Activated CD8-positive, alpha-beta memory T cell treated with anti-CD3 and anti-CD28 coated beads for 1 hour (primary cell): ENCODE measurements around the gene ERCC4.

Source experiments
- DNase-seq, 2 donors: peaks; one replicate each; pipeline ENCODE4 v3.0.0-alpha.2; 2020; ENCODE audit warnings: low read depth in 1 of 2; ENCODE audit errors: extremely low read depth in 1 of 2

The ERCC4 gene

GRCh38 chr16:13909872-13910303 is 10.1 kb upstream of the ERCC4 start:
- no peak for DNase-seq

DNA sequence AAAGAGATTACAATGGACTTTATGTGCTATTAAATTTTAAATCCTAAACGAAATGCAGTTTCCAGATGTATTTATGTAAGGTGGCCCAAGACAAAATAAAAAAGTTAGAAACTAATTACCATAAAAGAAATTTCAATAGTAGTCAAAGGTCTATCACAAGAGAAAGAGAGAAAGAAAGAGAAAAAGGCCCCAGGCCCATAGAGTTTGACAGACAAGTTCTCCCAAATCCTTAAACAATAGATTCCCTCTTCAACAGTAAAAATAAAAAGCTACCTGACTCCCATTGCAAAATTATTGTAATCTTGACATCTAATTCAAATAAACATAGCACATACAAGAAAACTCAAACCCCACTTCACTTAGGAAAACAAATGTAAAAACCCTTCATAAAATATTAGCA is 8.6 kb upstream of the ERCC4 start:
- no peak for DNase-seq

DNA sequence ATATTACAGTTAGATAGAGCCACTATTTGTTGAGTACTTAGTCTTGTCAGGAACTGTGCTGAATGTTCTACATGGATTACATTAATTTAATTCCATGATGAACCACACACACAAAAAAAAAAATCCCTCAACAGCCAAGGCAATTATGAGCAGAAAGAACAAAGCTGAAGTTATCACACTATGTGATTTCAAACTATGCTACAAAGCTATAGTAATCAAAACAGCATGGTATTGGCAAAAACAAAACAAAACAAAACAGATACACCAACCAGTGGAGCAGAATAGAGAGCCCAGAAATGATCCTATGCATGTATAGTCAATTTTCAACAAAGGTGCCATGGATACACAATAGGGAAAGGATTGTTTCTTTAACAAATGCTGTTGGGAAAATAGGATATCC is 8.1 kb upstream of the ERCC4 start:
- DNase-seq, result no peak

DNA sequence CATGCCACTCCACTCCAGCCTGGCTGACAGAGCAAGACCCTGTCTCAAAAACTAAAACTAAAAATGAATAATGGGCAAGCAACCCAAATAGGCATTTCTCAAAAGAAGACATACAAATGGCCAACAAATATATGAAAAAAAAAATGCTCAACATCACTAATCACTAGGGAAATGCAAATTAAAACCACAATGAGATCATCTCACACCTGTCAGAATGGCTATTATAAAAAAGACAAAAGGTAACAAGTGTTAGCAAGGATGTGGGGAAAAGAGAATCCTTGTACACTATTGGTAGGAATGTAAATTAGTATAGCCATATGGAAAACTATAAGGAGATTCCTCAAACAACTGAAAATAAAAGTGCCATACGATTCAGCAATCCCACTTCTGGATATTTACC is 7.1 kb upstream of the ERCC4 start:
- DNase-seq, result no peak

DNA sequence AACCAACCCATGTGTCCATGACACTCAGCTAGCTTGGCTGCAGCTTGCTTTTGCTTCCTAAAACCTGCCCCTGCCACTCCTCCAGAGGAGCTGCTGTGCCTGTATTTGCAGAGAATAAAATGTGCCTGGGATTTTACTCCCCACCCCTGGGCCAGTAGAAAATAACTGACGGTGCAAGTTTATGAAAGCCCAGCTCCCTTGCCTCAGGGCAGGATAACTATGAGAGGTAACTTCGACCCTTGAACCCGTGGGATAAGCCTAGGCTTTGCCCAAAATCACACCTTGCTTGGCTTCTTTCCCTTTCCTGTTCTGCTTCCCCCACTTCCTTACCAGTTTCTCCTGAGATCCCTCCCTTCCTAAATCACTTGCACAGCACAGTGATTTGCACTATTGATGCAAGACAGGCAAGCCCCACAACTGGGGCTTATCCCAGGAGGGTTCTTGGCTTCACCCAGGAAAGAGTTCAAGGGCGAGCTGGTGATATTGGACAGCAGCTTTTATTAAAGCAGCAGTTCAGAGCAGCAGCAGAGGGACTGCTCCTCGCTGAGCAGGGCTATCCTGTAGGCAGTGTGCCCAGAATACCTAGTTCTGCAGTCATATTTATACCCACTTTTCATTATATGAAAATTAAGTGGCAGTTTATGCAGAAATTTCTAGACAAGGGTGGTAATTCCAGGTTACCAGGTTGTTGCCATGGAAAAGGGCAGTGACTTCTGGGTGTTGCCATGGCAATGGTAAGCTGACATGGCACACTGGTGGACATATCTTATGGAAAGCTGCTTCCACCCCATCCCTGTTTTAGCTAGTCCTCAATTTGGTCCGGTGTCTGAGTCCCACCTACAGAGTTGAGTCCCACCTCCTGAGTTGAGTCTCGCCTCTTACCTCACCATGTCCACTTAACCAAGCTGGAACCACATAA is 6.3 kb upstream of the ERCC4 start:
- DNase-seq, result no peak

DNA sequence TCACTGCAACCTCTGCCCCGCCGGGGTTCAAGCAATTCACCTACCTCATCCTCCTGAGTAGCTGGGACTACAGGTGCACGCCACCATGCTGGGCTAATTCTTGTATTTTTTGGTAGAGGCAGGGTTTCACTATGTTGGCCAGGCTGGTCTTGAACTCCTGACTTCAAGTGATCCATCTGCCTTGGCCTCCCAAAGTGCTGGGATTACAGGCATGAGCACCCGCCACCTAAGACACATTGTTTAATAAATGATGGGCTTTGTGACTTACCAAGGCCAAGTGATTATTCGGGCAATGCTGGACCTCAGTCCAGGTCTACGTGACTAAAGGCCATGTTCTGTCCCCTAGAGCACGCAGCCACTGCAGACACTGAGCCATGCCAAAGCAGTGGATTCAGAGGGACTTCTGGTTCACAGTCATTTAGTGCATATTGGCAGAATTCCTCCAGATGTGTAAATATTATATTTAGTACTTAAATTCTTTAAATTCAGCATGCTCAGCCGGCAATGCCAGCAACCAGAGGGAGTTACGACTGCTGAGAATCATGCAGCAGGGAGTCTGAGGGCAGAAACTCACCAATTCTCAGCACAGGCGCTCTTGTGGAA is 4.8 kb upstream of the ERCC4 start:
- DNase-seq, result no peak

DNA sequence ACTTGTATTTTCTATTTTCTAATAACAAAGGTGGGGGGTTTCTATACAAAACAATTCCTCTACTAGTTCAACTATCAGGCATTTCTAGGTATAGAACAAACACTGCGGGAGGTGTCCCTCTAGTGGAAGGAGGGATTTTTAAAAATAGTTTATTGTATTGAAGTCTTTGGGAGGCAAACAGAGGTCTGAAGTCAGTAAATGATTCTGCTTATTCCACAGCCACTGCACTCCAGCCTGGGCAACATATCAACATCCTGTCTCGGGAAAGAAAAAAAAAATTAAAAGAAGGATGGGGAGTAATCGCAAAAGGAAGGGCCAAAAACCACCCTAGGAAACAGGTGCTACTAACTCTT is 648 bp upstream of the ERCC4 start:
- no peak for DNase-seq

DNA sequence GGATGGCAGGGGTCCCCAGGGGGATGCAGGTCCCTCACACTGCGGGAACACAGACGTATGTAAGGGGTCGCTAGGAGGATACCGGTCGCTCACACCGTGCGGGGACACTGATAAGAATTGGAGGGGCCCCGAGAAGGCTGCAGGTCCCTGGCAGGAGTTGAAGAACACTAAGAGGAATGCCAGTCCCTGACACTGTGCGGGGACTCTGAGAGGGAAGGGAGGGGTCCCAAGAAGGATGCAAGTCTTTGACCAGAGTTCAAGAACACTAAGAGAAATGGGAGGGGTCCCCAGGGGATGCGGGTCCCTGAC is 510 bp downstream of the ERCC4 start:
- no peak for DNase-seq

- DNase-seq, result no peak
Observed at GRCh38 chr16:13921328-13921727, 1.4 kb downstream of the ERCC4 start.

DNA sequence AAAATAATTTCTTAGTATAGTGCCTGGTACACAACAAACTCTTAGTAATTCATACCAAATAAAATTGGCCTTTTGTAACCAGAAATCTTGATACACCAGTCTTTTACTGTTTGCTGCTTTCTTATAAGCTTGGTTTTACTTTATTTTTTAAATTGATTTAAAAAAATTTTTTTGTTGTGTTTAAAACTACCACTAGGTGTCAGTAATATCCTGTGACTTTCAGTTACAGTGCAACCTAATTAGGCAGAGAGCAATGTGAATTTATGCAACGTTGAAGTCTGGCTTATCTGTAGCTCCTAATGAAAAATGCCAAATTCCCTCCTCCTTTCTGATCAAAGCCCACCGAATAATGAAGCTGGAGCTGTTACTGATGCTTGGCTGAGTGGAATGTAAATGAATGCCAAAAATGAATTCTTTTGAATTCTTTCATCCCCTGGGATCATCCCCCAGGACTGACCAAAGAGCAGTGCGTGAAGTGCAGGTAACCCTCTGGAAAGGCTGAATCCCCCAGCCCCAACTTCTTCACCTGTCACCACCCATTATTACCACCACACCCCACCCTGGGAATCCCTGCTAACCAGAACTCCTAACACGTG is 3.8 kb downstream of the ERCC4 start:
- DNase-seq, result no peak

DNA sequence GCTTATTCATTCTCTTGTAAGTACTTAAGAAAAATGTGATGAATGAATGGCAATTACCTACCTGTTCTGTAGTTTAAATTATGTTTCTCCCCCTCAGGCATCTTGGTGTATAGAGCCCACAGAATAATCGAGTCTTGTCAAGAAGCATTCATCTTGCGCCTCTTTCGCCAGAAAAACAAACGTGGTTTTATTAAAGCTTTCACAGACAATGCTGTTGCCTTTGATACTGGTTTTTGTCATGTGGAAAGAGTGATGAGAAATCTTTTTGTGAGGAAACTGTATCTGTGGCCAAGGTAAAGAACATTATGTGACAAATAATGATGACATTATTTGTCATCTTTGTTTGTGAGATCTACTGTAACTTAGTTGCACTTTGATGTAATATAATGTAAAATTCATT is 6.5 kb downstream of the ERCC4 start:
- no peak for DNase-seq

DNA sequence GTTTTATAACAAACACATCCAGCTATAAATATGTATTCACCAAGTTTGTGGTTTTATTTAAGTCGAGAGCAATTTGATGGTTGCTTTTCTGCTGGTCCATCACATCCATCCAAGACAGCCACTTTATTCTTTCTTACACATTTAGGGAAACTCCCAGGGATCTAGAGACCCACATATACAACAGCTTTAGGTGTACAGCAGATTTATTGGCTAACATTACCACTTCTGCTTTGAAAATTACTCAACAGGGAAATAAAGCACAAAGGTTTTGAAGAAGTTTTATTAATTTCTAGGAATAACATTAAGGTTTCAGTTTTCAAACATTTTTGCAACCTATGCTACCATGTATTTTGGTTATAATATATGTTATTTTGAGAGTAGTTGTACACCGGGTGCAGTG is 6.9 kb downstream of the ERCC4 start:
- no peak for DNase-seq

DNA sequence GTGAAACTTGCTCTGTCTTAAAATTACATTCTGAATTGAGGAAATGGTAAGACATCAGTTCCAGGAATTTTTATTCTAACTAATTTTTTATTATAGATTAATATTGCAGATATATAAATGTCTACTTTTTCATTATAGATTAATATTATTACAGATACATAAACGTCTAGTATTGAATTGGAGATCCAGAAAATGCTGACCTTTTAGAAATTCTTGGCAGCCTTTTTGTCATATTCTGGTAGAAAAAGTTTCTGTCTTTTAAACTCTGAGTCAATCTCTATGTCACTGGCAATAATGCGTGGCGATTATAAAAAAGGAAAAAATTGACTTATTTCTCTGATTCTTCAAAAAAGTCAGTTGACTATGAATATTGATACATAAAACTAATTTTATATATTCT is 8.7 kb downstream of the ERCC4 start:
- DNase-seq, result no peak

- no peak for DNase-seq
Observed at GRCh38 chr16:13931845-13932244, 11.9 kb downstream of the ERCC4 start.

DNA sequence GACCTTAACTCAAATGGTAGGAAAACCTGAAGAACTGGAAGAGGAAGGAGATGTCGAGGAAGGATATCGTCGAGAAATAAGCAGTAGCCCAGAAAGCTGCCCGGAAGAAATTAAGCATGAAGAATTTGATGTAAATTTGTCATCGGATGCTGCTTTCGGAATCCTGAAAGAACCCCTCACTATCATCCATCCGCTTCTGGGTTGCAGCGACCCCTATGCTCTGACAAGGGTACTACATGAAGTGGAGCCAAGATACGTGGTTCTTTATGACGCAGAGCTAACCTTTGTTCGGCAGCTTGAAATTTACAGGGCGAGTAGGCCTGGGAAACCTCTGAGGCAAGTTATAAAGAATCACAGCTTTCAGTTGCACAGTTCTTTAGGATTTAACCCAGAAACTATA is 15.5 kb downstream of the ERCC4 start:
- DNase-seq, result no peak

DNA sequence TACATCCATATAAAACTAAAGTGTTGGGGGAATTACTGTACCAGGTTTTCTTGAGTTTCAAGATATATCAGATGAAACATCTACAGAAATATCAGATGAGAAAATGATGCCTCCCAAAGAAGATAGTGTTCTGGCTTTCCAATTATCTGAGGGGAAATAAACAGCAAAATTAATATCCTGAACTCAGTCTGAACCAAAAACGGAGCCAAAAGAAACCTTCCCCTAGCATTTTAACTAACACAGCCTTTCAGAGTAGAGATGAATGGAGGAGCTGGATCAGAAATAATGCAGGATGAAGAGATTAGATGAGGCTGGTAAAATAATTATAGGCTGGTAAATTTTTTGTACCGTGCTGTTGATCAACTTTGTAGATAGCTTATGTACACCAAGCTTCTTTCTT is 16.2 kb downstream of the ERCC4 start:
- DNase-seq, result no peak

DNA sequence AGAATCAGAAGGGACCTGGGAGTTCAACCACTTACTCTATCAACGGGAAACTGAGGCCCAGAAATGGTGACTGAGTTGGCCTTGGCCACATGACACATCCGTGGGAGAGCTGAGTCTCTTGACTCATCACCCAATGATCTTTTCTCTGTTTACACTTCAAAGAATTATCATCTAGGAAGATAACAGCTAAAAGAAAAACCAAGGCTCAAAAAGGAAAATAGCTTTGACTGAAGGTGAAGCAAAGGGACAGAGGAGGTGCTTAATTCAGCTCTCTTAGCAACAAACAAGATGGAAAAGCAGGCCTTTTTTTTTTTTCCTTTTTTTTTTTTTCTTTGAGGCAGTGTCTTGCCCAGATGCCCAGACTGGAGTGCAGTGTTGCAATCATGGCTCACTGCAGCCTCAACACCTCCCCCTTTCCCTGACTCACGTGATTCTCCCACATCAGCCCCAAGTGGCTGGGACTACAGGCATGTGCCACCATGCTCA is 16.7 kb downstream of the ERCC4 start:
- no peak for DNase-seq

DNA sequence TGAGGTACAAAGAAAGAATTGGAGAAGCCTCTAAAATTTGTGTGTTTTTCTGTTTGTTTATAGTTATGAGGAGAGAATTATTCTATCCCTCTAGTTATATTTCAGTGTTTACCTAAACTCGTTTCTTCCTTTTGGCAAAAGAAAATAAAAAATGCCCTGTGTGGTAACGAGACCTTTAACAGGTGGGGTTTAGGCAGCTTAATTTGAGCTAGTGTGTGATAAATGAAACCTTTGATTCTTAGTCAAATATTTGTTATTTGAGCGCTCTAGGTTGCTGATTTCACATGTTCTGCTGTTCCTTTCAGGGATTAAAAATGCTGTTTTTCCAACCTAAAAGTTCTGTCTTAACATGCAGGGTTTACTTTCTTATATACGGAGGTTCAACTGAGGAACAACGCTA is 17.5 kb downstream of the ERCC4 start:
- DNase-seq, result no peak

- no peak for DNase-seq
Observed at GRCh38 chr16:13938480-13938879, 18.5 kb downstream of the ERCC4 start.

DNA sequence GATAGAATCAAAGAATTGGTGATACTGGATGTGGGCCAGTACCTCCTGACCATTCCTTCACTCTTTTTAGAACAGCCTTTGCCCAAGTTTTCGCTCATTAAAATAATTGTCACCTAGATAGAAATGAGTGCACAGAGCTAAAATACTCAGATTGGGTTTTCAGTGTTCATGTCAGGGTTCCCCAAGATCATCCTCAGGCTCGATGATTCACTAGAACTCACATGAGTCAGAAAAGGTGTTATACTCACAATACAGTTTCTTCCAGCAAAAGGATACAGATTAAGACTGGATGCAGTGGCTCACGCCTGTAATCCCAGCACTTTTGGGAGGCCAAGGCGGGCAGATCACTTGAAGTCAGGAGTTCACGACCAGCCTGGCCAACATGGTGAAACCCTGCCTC is 19.9 kb downstream of the ERCC4 start:
- DNase-seq, result no peak

DNA sequence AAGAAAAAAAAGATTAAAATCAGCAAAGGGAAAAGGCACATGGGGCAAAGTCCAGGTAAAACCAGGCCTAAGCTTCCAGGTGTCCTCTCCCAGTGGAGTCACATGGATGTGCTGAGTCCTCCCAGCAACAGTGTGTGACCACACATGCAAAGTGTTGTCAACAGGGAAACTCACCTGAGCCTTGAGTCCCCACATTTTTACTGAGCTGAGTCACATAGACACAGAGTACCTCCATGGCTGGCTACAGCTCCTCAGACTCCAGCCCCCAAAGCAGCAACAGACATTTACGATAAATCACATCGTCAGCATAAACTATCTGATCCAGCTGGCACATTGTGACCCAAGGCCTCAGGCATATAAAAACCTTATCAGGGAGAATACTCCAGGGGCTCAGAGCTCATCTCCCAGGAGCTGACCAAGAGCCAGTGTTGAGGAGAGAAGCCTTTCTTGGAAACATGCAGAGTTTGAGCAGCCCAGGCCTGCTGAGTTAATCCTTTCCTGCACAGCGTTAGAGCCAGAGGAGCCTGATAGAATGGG is 20.5 kb downstream of the ERCC4 start:
- no peak for DNase-seq

DNA sequence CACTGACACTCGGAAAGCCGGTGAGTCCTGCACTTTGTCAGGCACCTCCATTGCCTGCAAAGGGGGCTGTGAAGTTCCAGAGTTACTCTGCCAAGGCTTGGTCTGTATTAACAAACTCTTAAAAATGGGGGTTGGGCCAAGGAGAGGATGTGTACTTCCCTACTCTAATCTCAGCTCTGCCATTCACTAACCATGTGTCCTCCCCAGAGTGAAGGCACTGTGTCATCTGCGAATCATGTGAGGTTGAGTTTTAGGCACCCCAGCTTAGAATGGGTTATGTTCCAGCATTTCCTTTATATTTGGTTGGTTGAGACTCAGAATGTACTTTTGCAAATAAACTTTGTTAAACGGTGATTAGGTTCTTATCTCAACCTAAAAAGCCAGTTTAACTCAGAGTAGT is 24.9 kb downstream of the ERCC4 start:
- no peak for DNase-seq
